Measurements from ENCODE around the gene TLL2.

TLL2 gene

GRCh38 chr10:96390460-96390864, 123.3 kb downstream of the TLL2 start:
- DNase-seq (ENCODE audit: low spot score): no peak

GRCh38 chr10:96389785-96390184, 123.9 kb downstream of the TLL2 start:
- no peak for DNase-seq (ENCODE audit: low spot score)

- DNase-seq (ENCODE audit: low spot score): no peak
Observed at GRCh38 chr10:96387601-96388000, 126.1 kb downstream of the TLL2 start.

- no peak for DNase-seq (ENCODE audit: low spot score)
Observed at GRCh38 chr10:96387161-96387560, 126.6 kb downstream of the TLL2 start.

- no peak for DNase-seq (ENCODE audit: low spot score)
Observed at GRCh38 chr10:96384506-96384905, 129.2 kb downstream of the TLL2 start.

GRCh38 chr10:96380821-96381220, 132.9 kb downstream of the TLL2 start:
- DNase-seq (ENCODE audit: low spot score): no peak

- DNase-seq (ENCODE audit: low spot score): no peak
Observed at GRCh38 chr10:96379758-96380157, 134.0 kb downstream of the TLL2 start.

GRCh38 chr10:96378741-96379140, 135.0 kb downstream of the TLL2 start:
- no peak for DNase-seq (ENCODE audit: low spot score)

- peak; percentile 19 for DNase-seq (ENCODE audit: low spot score)
Observed at GRCh38 chr10:96377816-96378294, 135.9 kb downstream of the TLL2 start.

GRCh38 chr10:96376483-96376882, 137.2 kb downstream of the TLL2 start:
- DNase-seq (ENCODE audit: low spot score): no peak

GRCh38 chr10:96374985-96375830, 138.5 kb downstream of the TLL2 start:
- peak; percentile 96 for DNase-seq (ENCODE audit: low spot score)

GRCh38 chr10:96374639-96374984, 139.1 kb downstream of the TLL2 start:
- no peak for DNase-seq (ENCODE audit: low spot score)

- DNase-seq (ENCODE audit: low spot score): no peak
Observed at GRCh38 chr10:96374004-96374403, 139.7 kb downstream of the TLL2 start.

- no peak for DNase-seq (ENCODE audit: low spot score)
Observed at GRCh38 chr10:96371356-96371755, 142.4 kb downstream of the TLL2 start.

- peak; percentile 71 for DNase-seq (ENCODE audit: low spot score)
Observed at GRCh38 chr10:96370584-96371157, 143.1 kb downstream of the TLL2 start.

GRCh38 chr10:96369890-96370583, 143.7 kb downstream of the TLL2 start:
- DNase-seq (ENCODE audit: low spot score): no peak

GRCh38 chr10:96368971-96369370, 144.8 kb downstream of the TLL2 start:
- no peak for DNase-seq (ENCODE audit: low spot score)

GRCh38 chr10:96367470-96367869, 146.3 kb downstream of the TLL2 start:
- no peak for DNase-seq (ENCODE audit: low spot score)

GRCh38 chr10:96366508-96366907, 147.2 kb downstream of the TLL2 start:
- DNase-seq (ENCODE audit: low spot score): no peak

GRCh38 chr10:96365571-96365970, 148.2 kb downstream of the TLL2 start:
- no peak for DNase-seq (ENCODE audit: low spot score)

GRCh38 chr10:96360766-96361165, 153.0 kb downstream of the TLL2 start:
- no peak for DNase-seq (ENCODE audit: low spot score)

- DNase-seq (ENCODE audit: low spot score): no peak
Observed at GRCh38 chr10:96360331-96360730, 153.4 kb downstream of the TLL2 start.

- no peak for DNase-seq (ENCODE audit: low spot score)
Observed at GRCh38 chr10:96359616-96360015, 154.1 kb downstream of the TLL2 start.
